HEK293T (cell line): ENCODE measurements around the gene LRRTM3.

Experiments
- ARNT ChIP-seq: fragments of 450-650 bp; IDR thresholded peaks from 2 replicates; pipeline ENCODE4 v1.6.1; 2017; ENCODE audit warnings: mild to moderate bottlenecking
- BHLHE40 ChIP-seq: fragments of 450-650 bp; IDR thresholded peaks from 2 replicates; pipeline ENCODE4 v1.6.1; 2016; ENCODE audit warnings: mild to moderate bottlenecking, moderate library complexity, borderline replicate concordance
- ELF4 ChIP-seq: fragments of 450-650 bp; IDR thresholded peaks from 2 replicates; pipeline ENCODE4 v1.6.1; 2017; ENCODE audit warnings: antibody characterized with exemption
- FOXA1 ChIP-seq: fragments of 450-650 bp; IDR thresholded peaks from 2 replicates; pipeline ENCODE4 v1.6.1; 2016; ENCODE audit warnings: mild to moderate bottlenecking
- FOXK2 ChIP-seq: fragments of 450-650 bp; IDR thresholded peaks from 2 replicates; pipeline ENCODE4 v1.6.1; 2016; ENCODE audit warnings: mild to moderate bottlenecking
- FOXM1 ChIP-seq: fragments of 450-650 bp; IDR thresholded peaks from 2 replicates; pipeline ENCODE4 v1.6.1; 2017; ENCODE audit warnings: mild to moderate bottlenecking, borderline replicate concordance
- HDGF ChIP-seq: fragments of 450-650 bp; IDR thresholded peaks from 2 replicates; pipeline ENCODE4 v1.6.1; 2017; ENCODE audit warnings: antibody characterized with exemption, borderline replicate concordance
- L3MBTL2 ChIP-seq: fragments of 450-650 bp; conservative IDR thresholded peaks from 2 replicates; pipeline ENCODE4 v1.6.1; 2016; ENCODE audit warnings: mild to moderate bottlenecking
- NFRKB ChIP-seq: fragments of 450-650 bp; IDR thresholded peaks from 2 replicates; pipeline ENCODE4 v1.6.1; 2016; ENCODE audit warnings: mild to moderate bottlenecking, moderate library complexity
- SP1 ChIP-seq: fragments of 450-650 bp; IDR thresholded peaks from 2 replicates; pipeline ENCODE4 v1.6.1; 2017
- SUZ12 ChIP-seq: fragments of 450-650 bp; IDR thresholded peaks from 2 replicates; pipeline ENCODE4 v1.6.1; 2016; ENCODE audit warnings: mild to moderate bottlenecking
- TARDBP ChIP-seq: fragments of 450-650 bp; IDR thresholded peaks from 2 replicates; pipeline ENCODE4 v1.6.1; 2016
- ZNF384 ChIP-seq: fragments of 450-650 bp; IDR thresholded peaks from 2 replicates; pipeline ENCODE4 v1.6.1; 2016
- TF ChIP-seq, protein P1 (sequence below): fragments of 450-650 bp; IDR thresholded peaks from 2 replicates; pipeline ENCODE4 v1.6.1; 2016

DNA sequence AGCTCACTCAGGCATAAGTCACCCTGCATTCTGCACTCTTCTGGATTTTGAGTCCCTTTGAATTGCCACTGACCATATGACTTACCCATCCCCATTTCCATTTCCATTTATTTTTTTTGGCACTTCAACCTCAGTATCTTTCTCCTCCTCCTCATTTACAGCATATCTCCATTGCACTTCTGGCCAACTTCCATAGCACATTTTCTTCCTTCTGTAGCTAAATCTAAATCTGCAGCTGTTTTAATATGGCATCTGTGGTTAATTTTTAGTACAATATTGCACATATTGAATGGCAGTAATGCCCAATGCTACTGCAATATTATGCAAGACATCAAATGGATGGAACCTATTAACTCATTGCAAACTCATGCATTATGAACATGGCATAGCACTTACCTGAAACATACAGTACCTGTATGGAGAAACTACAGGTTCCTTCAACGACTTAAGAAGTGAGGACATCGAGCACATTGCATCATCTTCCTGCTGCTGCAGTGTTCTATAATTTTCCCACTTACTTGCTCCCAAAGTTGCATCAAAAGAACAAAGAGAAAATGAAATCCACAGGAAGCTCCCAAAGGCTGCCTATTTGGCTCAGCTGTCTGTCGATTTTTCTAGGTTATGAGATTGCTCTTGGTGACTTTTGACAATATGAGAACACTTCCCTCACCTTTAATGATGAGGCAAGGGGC lies 55.7 kb downstream of the LRRTM3 start:
- TF ChIP-seq HDGF (no peak), BHLHE40 (no peak), SP1 (no peak), FOXM1 (no peak), ELF4 (no peak), NFRKB (no peak), SUZ12 (no peak), ARNT (no peak), FOXK2 (no peak), FOXA1 (no peak), ZNF384 (no peak), L3MBTL2 (no peak), TARDBP (no peak)
- TF ChIP-seq, protein P1, sequence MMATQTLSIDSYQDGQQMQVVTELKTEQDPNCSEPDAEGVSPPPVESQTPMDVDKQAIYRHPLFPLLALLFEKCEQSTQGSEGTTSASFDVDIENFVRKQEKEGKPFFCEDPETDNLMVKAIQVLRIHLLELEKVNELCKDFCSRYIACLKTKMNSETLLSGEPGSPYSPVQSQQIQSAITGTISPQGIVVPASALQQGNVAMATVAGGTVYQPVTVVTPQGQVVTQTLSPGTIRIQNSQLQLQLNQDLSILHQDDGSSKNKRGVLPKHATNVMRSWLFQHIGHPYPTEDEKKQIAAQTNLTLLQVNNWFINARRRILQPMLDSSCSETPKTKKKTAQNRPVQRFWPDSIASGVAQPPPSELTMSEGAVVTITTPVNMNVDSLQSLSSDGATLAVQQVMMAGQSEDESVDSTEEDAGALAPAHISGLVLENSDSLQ = no peak
